Testis (tissue), 2 donors: ENCODE data around the gene LRRTM4.

Source experiments
- POLR2A ChIP-seq: fragments of 450-650 bp; IDR thresholded peaks from one replicate; pipeline ENCODE4 v1.6.1; 2017; ENCODE audit warnings: antibody characterized with exemption, mild to moderate bottlenecking, moderate library complexity
- TF ChIP-seq, protein P1 (sequence below), 3 experiments: fragments of 450-650 bp in 2 of 3; fragments of 200-600 bp in 1 of 3; sonication (generic) in 1 of 3; IDR thresholded peaks; one replicate each; pipeline ENCODE4 v1.5.1; 2016 to 2019; ENCODE audit warnings: antibody characterized with exemption in 3 of 3, mild to moderate bottlenecking in 2 of 3, moderate library complexity in 1 of 3

DNA sequence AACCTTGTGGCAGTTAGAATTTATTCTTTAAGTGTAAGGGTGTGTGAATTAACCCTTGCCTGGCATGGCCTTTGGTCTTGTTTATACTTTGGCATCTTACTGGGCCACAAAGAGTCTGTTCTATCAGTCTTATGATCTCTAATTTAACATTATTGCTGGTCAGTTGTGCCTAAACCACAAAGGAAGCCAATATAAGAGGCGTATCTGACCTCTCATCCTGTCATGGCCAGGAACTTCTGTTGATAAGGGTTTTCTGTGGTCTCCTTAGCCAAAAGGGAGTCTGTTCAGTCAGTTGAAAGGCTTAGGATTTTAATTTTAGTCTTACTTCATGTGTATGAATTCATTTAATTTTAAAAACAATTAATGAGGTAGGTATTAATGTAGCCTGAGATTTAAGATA is 127.2 kb downstream of the LRRTM4 start:
- TF ChIP-seq, protein P1, sequence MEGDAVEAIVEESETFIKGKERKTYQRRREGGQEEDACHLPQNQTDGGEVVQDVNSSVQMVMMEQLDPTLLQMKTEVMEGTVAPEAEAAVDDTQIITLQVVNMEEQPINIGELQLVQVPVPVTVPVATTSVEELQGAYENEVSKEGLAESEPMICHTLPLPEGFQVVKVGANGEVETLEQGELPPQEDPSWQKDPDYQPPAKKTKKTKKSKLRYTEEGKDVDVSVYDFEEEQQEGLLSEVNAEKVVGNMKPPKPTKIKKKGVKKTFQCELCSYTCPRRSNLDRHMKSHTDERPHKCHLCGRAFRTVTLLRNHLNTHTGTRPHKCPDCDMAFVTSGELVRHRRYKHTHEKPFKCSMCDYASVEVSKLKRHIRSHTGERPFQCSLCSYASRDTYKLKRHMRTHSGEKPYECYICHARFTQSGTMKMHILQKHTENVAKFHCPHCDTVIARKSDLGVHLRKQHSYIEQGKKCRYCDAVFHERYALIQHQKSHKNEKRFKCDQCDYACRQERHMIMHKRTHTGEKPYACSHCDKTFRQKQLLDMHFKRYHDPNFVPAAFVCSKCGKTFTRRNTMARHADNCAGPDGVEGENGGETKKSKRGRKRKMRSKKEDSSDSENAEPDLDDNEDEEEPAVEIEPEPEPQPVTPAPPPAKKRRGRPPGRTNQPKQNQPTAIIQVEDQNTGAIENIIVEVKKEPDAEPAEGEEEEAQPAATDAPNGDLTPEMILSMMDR (IDR thresholded peaks at IDR 0.05), result no peak
- TF ChIP-seq POLR2A, result no peak
